Activated T-helper 1 cell treated with anti-CD3 and anti-CD28 coated beads, Interleukin-12 subunit alpha, Interleukin-12 subunit beta, Interleukin-2, Interleukin-4 antibody, amounts not matched to agents 30 ng/mL and 10 ng/mL and 1 ng/mL, durations not matched to agents 14 hours and 24 hours and 36 hours (primary cell): ENCODE results near the gene LRMDA. TPM values are rescaled to one million over a fixed set of nuclear protein-coding genes. Genes with fewer than 3 reads are reported as not detected.
"Not testable (repeated sequence)": the region's sequence is repeated elsewhere in the genome, so short reads cannot be mapped to it uniquely, and the experiment has no call there.

Source experiments
- DNase-seq: peaks from one replicate; pipeline ENCODE4 v3.0.0; 2021; ENCODE audit warnings: low spot score
- H3K27ac Mint-ChIP-seq: one replicate; pipeline ENCODE4 v1.8.0; 2021; ENCODE audit warnings: mild to moderate bottlenecking, mixed read lengths
- H3K27me3 Mint-ChIP-seq: one replicate; pipeline ENCODE4 v1.8.0; 2022; ENCODE audit warnings: mild to moderate bottlenecking, moderate library complexity, mixed read lengths; ENCODE audit not compliant: insufficient read depth
- H3K36me3 Mint-ChIP-seq: one replicate; pipeline ENCODE4 v1.8.0; 2021; ENCODE audit warnings: low read depth, mixed read lengths
- H3K4me1 Mint-ChIP-seq: one replicate; pipeline ENCODE4 v1.8.0; 2021; ENCODE audit warnings: low read depth, mixed read lengths
- H3K4me3 Mint-ChIP-seq: one replicate; pipeline ENCODE4 v1.8.0; 2021; ENCODE audit warnings: mild to moderate bottlenecking, moderate library complexity, mixed read lengths
- H3K9me3 Mint-ChIP-seq: one replicate; pipeline ENCODE4 v1.8.0; 2021; ENCODE audit warnings: mixed read lengths
- intact Hi-C: fragments of 100-400 bp; cut with micrococcal nuclease; formaldehyde crosslinking; loops from one replicate; pipeline ENCODE4 v1.15.1; 2024
- total RNA-seq: library from RNA; stranded (reverse); gene quantifications from 2 replicates; pipeline ENCODE4 v1.2.3, GENCODE V29; 2022

LRMDA gene
- total RNA-seq, 1 donor from 2014 or later: not detected

GRCh38 chr10:75597773-75598440, 166.5 kb downstream of the LRMDA start:
- intact Hi-C loops: no loop called here
- no peak for DNase-seq
- Mint-ChIP-seq H3K27me3 (peaks cover under 1% of the 10 kb centered on the region), H3K9me3 (no peaks in the 10 kb centered on the region), H3K27ac (no peak overlapping the region), H3K4me3 (no peak overlapping the region), H3K4me1 (no peaks in the 10 kb centered on the region), H3K36me3 (no peaks in the 10 kb centered on the region)

- Mint-ChIP-seq H3K27ac (no peak overlapping the region), H3K27me3 (peaks cover 3% of the 10 kb centered on the region), H3K9me3 (no peaks in the 10 kb centered on the region), H3K4me3 (no peak overlapping the region), H3K36me3 (no peaks in the 10 kb centered on the region), H3K4me1 (no peaks in the 10 kb centered on the region)
- DNase-seq: no peak
- intact Hi-C loops: no loop called here
These were observed 167.6 kb downstream of the LRMDA start for GRCh38 chr10:75598998-75599397.

DNA sequence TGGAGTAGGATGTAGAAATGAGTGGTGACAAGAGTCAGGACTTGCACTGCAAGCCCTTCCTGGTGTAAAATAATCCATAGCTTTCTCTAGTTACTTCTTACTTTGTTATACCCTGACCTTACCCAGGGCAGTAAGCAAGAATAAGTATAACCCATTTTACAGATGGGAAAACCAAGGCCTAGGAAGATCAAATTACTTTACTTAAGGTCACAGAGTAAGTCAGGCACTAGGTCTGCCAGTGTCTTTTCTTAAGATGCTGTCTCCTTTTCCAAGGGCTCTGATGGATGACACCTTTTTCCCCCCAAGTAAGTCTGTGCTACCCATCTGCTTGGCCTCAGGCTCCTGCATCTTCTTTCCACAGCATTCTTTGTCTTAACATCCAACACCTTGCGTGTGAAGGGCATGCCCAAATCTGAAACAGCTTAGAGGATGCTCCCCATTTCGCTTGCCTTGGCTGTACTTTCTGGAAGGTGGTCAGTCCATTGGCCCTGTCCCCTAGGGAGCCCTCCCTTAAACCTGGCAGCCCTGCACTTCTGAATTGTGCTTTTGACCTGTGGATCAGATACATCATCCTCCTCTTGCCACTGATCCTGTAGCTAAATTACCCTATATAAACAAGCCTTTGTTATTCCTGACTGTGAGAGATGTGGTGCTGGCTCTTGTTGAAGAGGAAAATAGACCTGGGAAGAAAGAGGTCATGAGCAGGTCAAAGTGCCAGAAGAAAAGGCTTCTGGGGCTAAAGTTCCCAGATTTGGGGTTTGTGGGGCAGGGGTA, 168.6 kb downstream of the LRMDA start:
- Mint-ChIP-seq H3K36me3 (no peaks in the 10 kb centered on the region), H3K4me3 (no peak overlapping the region), H3K27ac (no peak overlapping the region), H3K27me3 (peaks cover 3% of the 10 kb centered on the region), H3K4me1 (no peaks in the 10 kb centered on the region), H3K9me3 (no peaks in the 10 kb centered on the region)
- intact Hi-C loops: no loop called here
- no peak for DNase-seq

- Mint-ChIP-seq H3K4me3 (no peak overlapping the region), H3K36me3 (no peaks in the 10 kb centered on the region), H3K9me3 (no peaks in the 10 kb centered on the region), H3K4me1 (no peaks in the 10 kb centered on the region), H3K27ac (no peak overlapping the region), H3K27me3 (peaks cover 3% of the 10 kb centered on the region)
- intact Hi-C loops: no loop called here
- DNase-seq: no peak
These were observed 169.4 kb downstream of the LRMDA start for GRCh38 chr10:75600833-75601232.

DNA sequence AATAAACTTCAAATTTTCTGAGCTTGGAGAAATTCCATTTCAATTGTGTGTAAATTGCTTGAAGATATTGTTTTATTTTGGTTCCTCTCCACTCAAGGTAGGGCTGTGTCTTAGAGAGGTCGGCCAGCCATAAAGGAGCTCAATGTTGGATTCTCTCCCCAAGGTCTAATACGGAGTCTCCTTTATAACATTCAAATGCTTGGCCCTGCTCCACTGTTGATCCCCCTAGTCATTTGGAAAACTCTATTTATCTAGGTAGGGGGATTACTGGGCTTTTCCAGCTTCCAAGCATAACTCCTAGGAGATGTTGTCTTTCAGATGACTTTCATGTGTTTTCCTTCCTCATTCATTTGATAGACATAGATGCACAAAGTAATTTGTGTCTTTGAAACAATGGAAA, 170.9 kb downstream of the LRMDA start:
- Mint-ChIP-seq H3K9me3 (no peaks in the 10 kb centered on the region), H3K4me3 (no peak overlapping the region), H3K36me3 (no peaks in the 10 kb centered on the region), H3K27ac (no peak overlapping the region), H3K27me3 (peaks cover 3% of the 10 kb centered on the region), H3K4me1 (no peaks in the 10 kb centered on the region)
- intact Hi-C loops: no loop called here
- no peak for DNase-seq

DNA sequence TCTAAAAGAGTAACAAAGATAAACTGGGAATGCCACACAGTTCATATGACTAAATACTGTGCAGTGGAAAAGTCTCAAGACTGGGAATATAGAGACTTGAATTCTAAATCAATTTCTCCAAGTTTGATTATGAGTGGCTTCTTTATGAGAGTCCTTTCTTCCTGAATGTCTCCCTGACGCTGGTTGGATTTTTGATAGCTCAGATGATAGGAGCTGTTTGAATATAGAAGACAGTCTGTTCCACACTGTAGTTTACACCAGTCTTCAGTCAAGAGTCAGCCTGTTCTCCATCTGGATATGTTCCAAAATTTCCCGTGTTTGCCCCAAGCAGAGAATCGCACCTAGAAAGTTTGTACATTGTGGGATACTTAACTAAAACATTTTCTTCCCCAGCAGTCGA, 173.7 kb downstream of the LRMDA start:
- Mint-ChIP-seq H3K4me3 (no peak overlapping the region), H3K36me3 (no peaks in the 10 kb centered on the region), H3K9me3 (no peaks in the 10 kb centered on the region), H3K27me3 (peaks cover 5% of the 10 kb centered on the region), H3K4me1 (no peaks in the 10 kb centered on the region), H3K27ac (no peak overlapping the region)
- intact Hi-C loops: no loop called here
- no peak for DNase-seq

DNA sequence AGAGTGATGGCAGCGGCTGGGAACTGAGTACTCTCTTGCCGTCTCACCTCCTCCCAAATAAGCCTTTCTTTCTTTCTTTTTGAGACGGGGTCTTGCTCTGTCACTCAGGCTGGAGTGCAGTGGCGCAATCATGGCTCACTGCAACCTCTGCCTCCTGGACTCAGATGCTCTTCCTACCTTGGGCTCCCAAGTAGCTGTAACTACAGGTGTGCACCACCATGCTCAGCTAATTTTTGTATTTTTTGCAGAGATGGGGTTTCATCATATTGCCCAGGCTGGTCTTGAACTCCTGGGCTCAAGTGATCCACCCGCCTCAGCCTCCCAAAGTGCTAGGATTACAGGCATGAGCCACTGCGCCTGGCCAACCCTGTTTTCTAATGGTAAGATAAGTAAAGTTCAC, 174.4 kb downstream of the LRMDA start:
- H3K27ac Mint-ChIP-seq, H3K4me1 Mint-ChIP-seq, DNase-seq, intact Hi-C loops, H3K36me3 Mint-ChIP-seq, H3K27me3 Mint-ChIP-seq, H3K9me3 Mint-ChIP-seq, H3K4me3 Mint-ChIP-seq: not testable (repeated sequence)

DNA sequence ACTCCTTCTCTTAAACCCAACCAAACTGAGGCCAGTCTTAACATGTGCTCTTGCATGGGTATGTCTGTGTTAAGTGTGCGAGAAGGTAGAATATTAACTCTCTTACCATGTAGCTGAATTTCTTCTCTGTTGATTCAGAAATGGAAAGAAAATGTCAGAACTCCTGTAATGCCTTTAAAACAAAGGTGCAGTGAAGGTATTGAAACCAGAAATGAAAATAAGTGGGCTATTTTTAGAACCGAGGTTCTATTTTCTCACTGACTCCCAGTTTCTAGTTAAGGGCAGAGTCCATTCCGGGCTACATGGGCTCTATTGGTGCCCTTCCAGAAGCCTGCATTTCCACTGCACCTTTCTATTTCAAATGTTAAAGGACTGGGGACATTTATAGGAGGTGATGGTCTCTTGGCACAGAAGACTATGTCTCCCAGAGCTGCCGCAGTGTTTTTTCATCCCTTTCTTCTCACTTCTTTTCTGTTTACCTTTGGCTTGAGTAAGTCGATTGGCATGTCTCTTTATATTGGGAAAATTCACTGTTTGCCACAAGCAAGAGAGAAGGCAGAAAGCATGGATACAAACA, 174.9 kb downstream of the LRMDA start:
- Mint-ChIP-seq H3K9me3 (no peaks in the 10 kb centered on the region), H3K27me3 (peaks cover 5% of the 10 kb centered on the region), H3K4me1 (no peaks in the 10 kb centered on the region), H3K27ac (no peak overlapping the region), H3K36me3 (no peaks in the 10 kb centered on the region), H3K4me3 (no peak overlapping the region)
- no peak for DNase-seq
- intact Hi-C loops: no loop called here

DNA sequence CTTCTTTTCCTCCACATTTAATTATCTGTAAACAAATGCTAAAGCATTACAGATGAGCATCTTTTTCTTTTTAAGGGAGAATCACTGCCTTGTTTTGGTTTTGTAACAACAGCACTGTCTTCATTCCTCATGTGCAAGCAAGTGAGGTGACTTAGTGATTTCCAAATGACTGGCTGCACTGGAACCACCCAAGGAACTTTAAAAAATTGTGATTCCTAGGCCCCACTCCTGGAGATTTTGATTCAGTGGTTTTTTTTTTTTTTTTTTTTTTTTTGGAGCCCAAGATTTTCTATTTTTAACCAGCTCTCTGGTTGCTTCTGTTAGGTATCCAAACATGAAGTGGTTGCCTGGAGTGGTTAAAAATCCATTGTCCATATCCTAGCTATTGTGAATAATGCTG, 176.2 kb downstream of the LRMDA start:
- no peaks in the 10 kb centered on the region for H3K36me3 Mint-ChIP-seq
- intact Hi-C loops: no loop called here
- H3K4me3 Mint-ChIP-seq: no peak overlapping the region
- DNase-seq: no peak
- no peak overlapping the region for H3K27ac Mint-ChIP-seq
- no peaks in the 10 kb centered on the region for H3K4me1 Mint-ChIP-seq
- peaks cover 5% of the 10 kb centered on the region for H3K27me3 Mint-ChIP-seq
- no peaks in the 10 kb centered on the region for H3K9me3 Mint-ChIP-seq

- Mint-ChIP-seq H3K4me1 (no peaks in the 10 kb centered on the region), H3K36me3 (no peaks in the 10 kb centered on the region), H3K27ac (no peak overlapping the region), H3K4me3 (no peak overlapping the region), H3K27me3 (peaks cover 6% of the 10 kb centered on the region), H3K9me3 (no peaks in the 10 kb centered on the region)
- DNase-seq: no peak
- intact Hi-C loops: no loop called here
These were observed 178.8 kb downstream of the LRMDA start for GRCh38 chr10:75610183-75610582.

- DNase-seq: no peak
- Mint-ChIP-seq H3K36me3 (no peaks in the 10 kb centered on the region), H3K4me3 (no peak overlapping the region), H3K27me3 (peaks cover 6% of the 10 kb centered on the region), H3K4me1 (no peaks in the 10 kb centered on the region), H3K9me3 (no peaks in the 10 kb centered on the region), H3K27ac (no peak overlapping the region)
- intact Hi-C loops: no loop called here
These were observed 180.0 kb downstream of the LRMDA start for GRCh38 chr10:75611172-75611992.

- Mint-ChIP-seq H3K27me3 (peaks cover 6% of the 10 kb centered on the region), H3K36me3 (no peaks in the 10 kb centered on the region), H3K27ac (no peak overlapping the region), H3K4me1 (no peaks in the 10 kb centered on the region), H3K4me3 (no peak overlapping the region), H3K9me3 (no peaks in the 10 kb centered on the region)
- intact Hi-C loops: no loop called here
- DNase-seq: no peak
These were observed 180.6 kb downstream of the LRMDA start for GRCh38 chr10:75611993-75612372.
